SK-N-MC (cell line): ENCODE results near the gene CFAP65.

Source experiments
- EZH2 ChIP-seq: fragments of 200-600 bp; sonication (generic); IDR thresholded peaks from one replicate; pipeline ENCODE4 v1.6.1; 2017; ENCODE audit warnings: antibody characterized with exemption
- FOXP2 ChIP-seq: optimal IDR thresholded peaks from 2 replicates; pipeline ENCODE3; 2011; ENCODE audit warnings: mild to moderate bottlenecking, moderate library complexity; ENCODE audit not compliant: insufficient read depth; ENCODE audit errors: extremely low read length, control extremely low read depth
- POLR2AphosphoS5 ChIP-seq: IDR thresholded peaks from 2 replicates; pipeline ENCODE4 v1.6.1; 2012; ENCODE audit warnings: mild to moderate bottlenecking, low read depth, low read length, borderline replicate concordance

- TF ChIP-seq POLR2AphosphoS5 (no peak), EZH2 (no peak), FOXP2 (no peak)
Observed at GRCh38 chr2:219025637-219026585, 15.4 kb downstream of the CFAP65 start.
